Memory B cell (primary cell): ENCODE measurements around the gene BMPR1B.
"Not testable (repeated sequence)": the region's sequence is repeated elsewhere in the genome, so short reads cannot be mapped to it uniquely, and the experiment has no call there.

Experiments
- ATAC-seq: fragments of 150-1000 bp; cut with Tn5 transposase; 2 replicates; pipeline ENCODE4 v1.10.0; 2021; ENCODE audit warnings: low read depth, mild to moderate bottlenecking, moderate library complexity
- DNase-seq, 2 donors: peaks; one replicate each; pipeline ENCODE4 v3.0.0; 2022; ENCODE audit warnings: low spot score in 2 of 2
- H3K27ac Mint-ChIP-seq: one replicate; pipeline ENCODE4 v1.8.0; 2022; ENCODE audit warnings: mild to moderate bottlenecking, moderate library complexity, mixed read lengths
- H3K27me3 Mint-ChIP-seq: one replicate; pipeline ENCODE4 v1.8.0; 2022; ENCODE audit warnings: mixed read lengths
- H3K36me3 Mint-ChIP-seq: one replicate; pipeline ENCODE4 v1.8.0; 2022; ENCODE audit warnings: mild to moderate bottlenecking, mixed read lengths
- H3K4me1 Mint-ChIP-seq: one replicate; pipeline ENCODE4 v1.8.0; 2022; ENCODE audit warnings: mixed read lengths
- H3K4me3 Mint-ChIP-seq: one replicate; pipeline ENCODE4 v1.8.0; 2022; ENCODE audit warnings: mild to moderate bottlenecking, moderate library complexity, mixed read lengths
- H3K9me3 Mint-ChIP-seq: one replicate; pipeline ENCODE4 v1.8.0; 2022; ENCODE audit warnings: mixed read lengths

The BMPR1B gene

DNA sequence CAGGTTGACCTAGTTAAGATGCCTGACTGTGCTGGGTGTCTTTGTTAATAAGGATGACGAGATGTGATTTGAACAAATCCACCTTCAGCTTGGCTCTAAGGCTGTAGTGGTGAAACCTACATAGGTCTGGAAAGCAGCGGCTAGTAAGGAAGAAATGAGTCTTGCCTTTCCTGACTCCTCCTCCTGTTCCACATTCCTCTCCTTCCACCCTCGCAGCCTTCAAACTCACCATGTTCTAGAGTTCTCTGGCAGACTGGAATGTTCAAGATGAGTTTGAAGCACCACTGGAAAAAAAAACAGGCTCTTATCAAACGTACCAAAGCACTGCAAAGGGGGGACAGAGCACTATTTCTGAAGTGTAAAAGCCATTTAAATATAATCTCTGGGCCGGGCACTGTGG lies 395.4 kb downstream of the BMPR1B start:
- no peaks in the 10 kb centered on the region for H3K27me3 Mint-ChIP-seq
- ATAC-seq (no peak), DNase-seq (no peak)
- no peaks in the 10 kb centered on the region for H3K36me3 Mint-ChIP-seq
- H3K4me3 Mint-ChIP-seq: no peak overlapping the region
- no peaks in the 10 kb centered on the region for H3K4me1 Mint-ChIP-seq
- H3K9me3 Mint-ChIP-seq: no peaks in the 10 kb centered on the region
- H3K27ac Mint-ChIP-seq: no peak overlapping the region

DNA sequence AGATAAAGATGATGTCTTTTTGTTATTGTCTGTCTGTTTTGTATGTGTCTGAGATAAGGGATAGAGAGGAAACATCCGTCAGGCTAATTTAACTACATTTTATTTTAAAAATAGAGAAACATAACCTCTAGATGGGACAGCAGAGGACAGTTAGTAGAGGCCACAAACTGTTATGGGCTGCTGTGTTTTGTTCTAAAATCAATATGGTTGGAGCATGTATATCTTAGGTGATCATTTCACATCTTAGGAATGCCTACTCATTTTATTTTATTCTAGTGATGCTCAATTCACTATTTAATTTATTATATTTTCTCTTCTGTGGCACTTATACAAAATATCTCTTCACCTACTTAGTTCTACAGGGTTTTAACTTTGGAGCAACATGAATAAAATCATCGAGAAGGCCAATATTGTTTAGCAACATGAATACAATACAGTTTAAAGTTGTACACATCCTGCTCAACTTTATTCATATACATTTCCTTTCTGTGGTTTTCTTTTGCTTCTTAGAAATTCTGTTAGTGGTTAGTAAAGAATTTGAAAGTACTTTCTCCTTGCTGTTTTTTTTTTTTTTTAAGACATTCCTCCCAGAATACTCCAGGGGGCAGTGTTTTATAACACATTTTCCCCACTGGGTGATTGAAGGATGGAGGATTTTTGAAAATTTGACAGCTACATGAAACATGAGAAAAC lies 398.1 kb downstream of the BMPR1B start:
- Mint-ChIP-seq H3K27ac (no peak overlapping the region), H3K4me1 (no peaks in the 10 kb centered on the region), H3K4me3 (no peak overlapping the region), H3K9me3 (no peaks in the 10 kb centered on the region), H3K27me3 (no peaks in the 10 kb centered on the region), H3K36me3 (no peaks in the 10 kb centered on the region)
- no peak for DNase-seq
- ATAC-seq: no peak

DNA sequence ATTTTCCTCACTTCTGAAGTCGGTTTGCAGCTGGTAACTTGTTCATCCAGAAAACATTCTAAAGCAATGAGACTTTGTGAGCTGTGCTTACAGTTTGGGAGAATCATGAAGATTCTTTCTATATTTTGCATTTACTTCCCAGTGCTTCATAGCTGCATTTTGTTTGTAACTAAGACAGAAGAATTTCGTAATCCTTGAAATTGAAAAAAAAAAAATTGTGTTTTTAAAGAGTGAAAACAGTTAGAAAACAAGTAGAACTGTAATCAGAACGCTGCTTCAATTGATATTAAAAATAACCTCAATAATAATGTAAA lies 398.7 kb downstream of the BMPR1B start:
- no peak overlapping the region for H3K4me3 Mint-ChIP-seq
- no peaks in the 10 kb centered on the region for H3K36me3 Mint-ChIP-seq
- ATAC-seq: no peak
- H3K4me1 Mint-ChIP-seq: no peaks in the 10 kb centered on the region
- no peak for DNase-seq
- H3K27ac Mint-ChIP-seq: no peak overlapping the region
- H3K9me3 Mint-ChIP-seq: no peaks in the 10 kb centered on the region
- no peaks in the 10 kb centered on the region for H3K27me3 Mint-ChIP-seq

DNA sequence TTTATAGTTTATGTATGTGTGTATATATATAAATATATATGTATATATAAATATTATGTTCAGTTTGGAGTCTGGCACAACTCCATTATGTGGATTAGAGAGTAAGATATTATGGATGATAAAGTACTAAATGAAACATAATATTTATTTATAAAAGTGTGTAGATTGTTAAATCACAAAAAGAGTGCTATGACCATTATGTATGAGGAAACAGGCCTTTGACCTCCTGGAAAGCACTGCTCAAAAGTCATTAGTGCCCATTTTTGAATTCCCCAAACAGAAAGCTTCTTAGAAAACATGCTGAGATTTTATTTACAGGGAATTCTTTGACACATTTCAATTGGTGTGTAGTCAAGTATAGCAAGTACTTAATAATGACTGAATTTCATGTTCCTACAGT lies 399.8 kb downstream of the BMPR1B start:
- no peaks in the 10 kb centered on the region for H3K27me3 Mint-ChIP-seq
- no peak for ATAC-seq
- no peak overlapping the region for H3K4me3 Mint-ChIP-seq
- H3K36me3 Mint-ChIP-seq: no peaks in the 10 kb centered on the region
- no peak for DNase-seq
- H3K9me3 Mint-ChIP-seq: no peaks in the 10 kb centered on the region
- H3K27ac Mint-ChIP-seq: no peak overlapping the region
- H3K4me1 Mint-ChIP-seq: no peaks in the 10 kb centered on the region

DNA sequence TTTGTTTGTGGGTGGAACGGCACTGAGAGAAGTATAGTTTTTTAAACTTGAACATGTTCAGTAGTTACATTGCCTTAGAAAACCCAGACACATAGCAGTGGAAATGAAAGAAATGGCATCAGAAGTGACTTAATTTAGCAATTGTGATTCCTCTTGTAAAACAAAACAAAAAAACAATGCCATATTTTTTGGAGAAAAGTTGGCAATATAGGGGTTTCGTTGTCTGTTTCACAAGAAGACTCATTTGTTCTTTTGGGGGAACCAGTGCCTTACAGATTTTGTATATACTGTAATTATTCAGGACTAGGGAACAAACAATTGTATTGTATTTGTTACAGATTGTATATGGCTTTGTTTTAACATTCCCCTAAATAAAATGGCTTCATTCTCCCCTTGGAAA lies 400.3 kb downstream of the BMPR1B start:
- H3K4me3 Mint-ChIP-seq: no peak overlapping the region
- no peaks in the 10 kb centered on the region for H3K36me3 Mint-ChIP-seq
- ATAC-seq (no peak), DNase-seq (no peak)
- peaks cover 2% of the 10 kb centered on the region for H3K27me3 Mint-ChIP-seq
- H3K27ac Mint-ChIP-seq: no peak overlapping the region
- no peaks in the 10 kb centered on the region for H3K9me3 Mint-ChIP-seq
- no peaks in the 10 kb centered on the region for H3K4me1 Mint-ChIP-seq

DNA sequence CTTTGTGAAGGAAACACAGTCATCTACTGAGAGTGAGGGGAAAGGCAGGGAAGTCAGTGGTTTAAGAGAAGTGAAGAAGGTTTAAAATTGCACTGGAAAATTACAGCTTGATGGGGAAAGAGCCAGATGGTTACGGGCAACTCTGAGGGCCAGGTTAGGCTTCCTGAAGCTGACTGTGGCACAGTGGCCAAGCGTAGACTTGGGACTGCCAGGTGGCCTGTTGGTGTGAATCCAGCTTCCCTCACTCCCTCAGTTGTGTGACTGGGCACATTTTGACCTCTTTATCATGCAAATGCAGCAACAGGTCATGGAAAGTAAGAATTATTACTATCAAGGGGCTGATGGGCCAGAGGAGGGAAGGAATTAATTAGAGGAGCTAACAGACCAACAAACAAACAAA lies 400.9 kb downstream of the BMPR1B start:
- no peaks in the 10 kb centered on the region for H3K4me1 Mint-ChIP-seq
- H3K27ac Mint-ChIP-seq: no peak overlapping the region
- DNase-seq (no peak), ATAC-seq (no peak)
- no peak overlapping the region for H3K4me3 Mint-ChIP-seq
- no peaks in the 10 kb centered on the region for H3K36me3 Mint-ChIP-seq
- no peaks in the 10 kb centered on the region for H3K9me3 Mint-ChIP-seq
- peaks cover 2% of the 10 kb centered on the region for H3K27me3 Mint-ChIP-seq

DNA sequence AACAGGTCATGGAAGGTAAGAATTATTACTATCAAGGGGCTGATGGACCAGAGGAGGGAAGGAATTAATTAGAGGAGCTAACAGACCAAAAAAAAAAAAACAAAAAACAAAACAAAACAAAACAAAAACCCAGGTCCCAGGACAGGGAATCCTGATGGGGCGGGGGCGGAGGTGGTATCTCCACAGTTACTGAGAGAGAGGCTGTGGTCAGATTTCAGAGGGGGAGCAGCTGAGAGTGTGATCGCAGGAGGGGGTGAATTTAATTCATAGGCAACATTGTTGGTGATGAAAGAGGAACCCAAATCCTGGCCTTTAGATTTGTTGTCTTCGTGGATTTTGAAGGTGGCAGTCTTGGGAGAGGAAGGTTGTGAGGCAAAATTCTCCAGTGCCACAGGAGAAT lies 401.6 kb downstream of the BMPR1B start:
- no peaks in the 10 kb centered on the region for H3K9me3 Mint-ChIP-seq
- H3K4me1 Mint-ChIP-seq: no peaks in the 10 kb centered on the region
- no peak overlapping the region for H3K27ac Mint-ChIP-seq
- no peaks in the 10 kb centered on the region for H3K36me3 Mint-ChIP-seq
- no peak for DNase-seq
- no peak overlapping the region for H3K4me3 Mint-ChIP-seq
- ATAC-seq: no peak
- H3K27me3 Mint-ChIP-seq: peaks cover 2% of the 10 kb centered on the region

DNA sequence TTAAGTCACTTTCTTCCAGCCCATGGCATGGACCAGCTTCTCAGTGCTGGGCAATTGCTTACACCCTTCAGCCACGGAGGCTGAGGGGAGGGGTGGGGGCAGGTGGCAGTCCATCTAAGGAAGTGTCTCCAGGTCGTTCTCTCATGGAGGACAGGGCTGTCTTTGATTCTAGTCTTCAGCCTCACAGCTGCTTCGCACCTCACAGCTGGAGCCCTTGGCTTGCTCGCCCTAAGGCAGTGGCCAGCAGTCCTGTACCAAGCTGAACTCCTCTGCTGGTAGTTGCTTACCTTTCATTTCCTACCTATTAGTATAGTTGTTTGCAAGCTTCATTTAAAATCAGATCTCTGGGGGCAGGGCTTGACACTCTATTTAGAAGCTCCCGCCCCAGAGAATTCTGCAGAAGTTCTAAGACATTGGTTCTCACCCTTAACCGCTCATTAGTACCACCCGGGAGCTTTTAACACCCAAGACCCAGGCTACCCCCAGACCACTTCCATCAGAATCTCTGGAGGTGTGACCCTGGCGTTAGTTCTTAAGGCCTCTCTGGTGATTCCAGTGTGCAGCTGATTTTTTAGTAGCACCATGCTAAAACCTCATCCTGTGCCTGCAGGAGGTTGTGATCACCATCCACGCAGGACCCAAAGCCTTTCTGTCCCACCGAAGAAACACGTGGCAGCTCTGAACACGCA lies 404.2 kb downstream of the BMPR1B start:
- H3K27me3 Mint-ChIP-seq: peaks cover 2% of the 10 kb centered on the region
- H3K9me3 Mint-ChIP-seq: no peaks in the 10 kb centered on the region
- no peak overlapping the region for H3K4me3 Mint-ChIP-seq
- no peak for DNase-seq
- no peak for ATAC-seq
- H3K27ac Mint-ChIP-seq: no peak overlapping the region
- H3K36me3 Mint-ChIP-seq: no peaks in the 10 kb centered on the region
- peaks cover 3% of the 10 kb centered on the region for H3K4me1 Mint-ChIP-seq

DNA sequence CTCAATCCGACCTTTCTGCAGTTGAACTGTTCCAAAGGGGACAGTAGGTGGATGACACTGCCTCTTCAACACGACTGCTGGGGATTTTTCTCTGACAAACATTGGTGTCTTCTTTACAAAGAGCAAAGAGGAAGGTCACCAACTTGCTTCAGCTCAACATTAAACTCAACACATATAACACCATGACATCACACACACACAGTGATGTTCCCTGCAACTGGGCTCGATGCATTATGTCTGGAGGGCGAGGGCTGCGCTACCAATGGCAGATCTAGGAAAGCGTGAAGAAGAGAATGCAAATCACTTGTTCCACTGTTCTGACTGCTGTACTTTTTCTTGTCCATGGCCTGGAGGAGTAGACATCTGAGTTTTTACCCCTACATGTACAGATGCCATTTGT lies 405.1 kb downstream of the BMPR1B start:
- no peak overlapping the region for H3K4me3 Mint-ChIP-seq
- no peaks in the 10 kb centered on the region for H3K36me3 Mint-ChIP-seq
- no peak overlapping the region for H3K27ac Mint-ChIP-seq

DNA sequence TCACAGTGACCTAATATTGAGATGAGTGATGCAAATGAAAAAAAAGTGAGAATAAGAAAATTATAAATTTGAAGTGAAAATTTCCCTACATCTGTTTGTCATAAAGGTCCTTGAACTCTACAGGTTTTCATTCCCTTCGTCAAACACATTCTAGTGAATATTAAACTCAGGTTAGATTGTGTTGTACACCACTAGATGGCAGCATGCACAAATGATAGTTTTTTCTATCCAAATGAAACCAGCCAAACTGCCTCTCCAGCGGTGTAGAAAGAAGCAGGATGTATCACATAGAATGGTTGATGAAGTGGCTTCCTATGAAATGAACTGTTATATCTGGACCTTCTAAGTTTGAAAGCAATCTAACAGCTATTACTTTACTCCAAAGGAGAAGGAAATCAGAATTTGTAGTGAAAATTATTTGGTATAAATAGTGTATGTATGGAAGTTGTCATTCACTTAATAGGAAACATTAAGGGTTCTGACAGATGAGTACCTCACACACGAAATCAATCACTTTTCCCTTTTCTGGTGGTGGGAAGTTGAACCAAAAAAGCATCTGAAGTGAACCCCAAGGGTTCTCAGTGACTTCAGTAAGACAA lies 408.3 kb downstream of the BMPR1B start:
- ATAC-seq: peak; percentile 39
- no peaks in the 10 kb centered on the region for H3K36me3 Mint-ChIP-seq
- DNase-seq: peak in 1 of 2 donors; percentile 29
- no peak overlapping the region for H3K4me3 Mint-ChIP-seq
- no peak overlapping the region for H3K27ac Mint-ChIP-seq
- no peaks in the 10 kb centered on the region for H3K9me3 Mint-ChIP-seq
- H3K4me1 Mint-ChIP-seq: peaks cover 3% of the 10 kb centered on the region
- H3K27me3 Mint-ChIP-seq: peaks cover 2% of the 10 kb centered on the region

More for the DNA sequence above, 405.1 kb downstream of the BMPR1B start:
- Mint-ChIP-seq H3K27me3 (peaks cover 2% of the 10 kb centered on the region), H3K4me1 (peaks cover 3% of the 10 kb centered on the region), H3K9me3 (no peaks in the 10 kb centered on the region)
- DNase-seq (no peak), ATAC-seq (no peak)

DNA sequence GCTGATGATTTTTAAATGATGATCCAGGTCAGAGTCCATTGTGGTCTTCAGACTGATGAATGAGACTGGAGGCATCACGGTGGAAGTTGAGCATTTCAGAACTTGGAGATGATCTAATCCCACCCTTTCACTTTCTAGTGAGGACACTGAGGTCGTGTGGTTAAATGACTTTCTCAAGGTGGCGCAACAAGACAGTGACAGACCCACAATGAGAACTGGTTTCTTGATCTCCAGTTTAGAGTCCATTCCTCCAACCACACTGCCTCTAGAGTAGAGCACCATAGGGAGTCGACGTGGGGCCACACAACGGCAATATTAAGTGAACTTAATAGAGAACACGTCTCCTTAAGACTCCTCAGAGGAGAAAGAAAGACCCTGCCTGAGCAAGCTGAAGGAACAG lies 410.1 kb downstream of the BMPR1B start:
- no peak overlapping the region for H3K4me3 Mint-ChIP-seq

DNA sequence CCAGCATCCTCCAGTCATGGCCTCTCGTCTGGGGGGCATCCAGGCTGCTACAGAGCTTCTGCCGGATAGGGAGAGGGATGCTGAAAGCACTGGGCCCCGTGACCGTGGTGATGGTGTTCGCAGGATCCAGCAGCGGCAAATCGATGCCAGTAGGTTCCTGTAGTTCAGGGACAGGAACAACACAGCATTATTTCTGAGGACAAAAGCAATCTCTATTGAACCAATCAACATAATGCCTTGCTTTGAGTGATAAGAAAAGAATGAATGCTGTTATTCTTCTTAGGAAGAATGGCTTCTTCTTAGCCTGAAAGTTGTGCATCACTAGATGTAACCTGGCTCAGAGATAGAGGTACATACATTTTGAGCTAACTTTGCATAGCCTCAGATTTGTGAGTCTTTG lies 412.4 kb downstream of the BMPR1B start:
- no peaks in the 10 kb centered on the region for H3K36me3 Mint-ChIP-seq
- no peak overlapping the region for H3K27ac Mint-ChIP-seq

More for the DNA sequence above, 410.1 kb downstream of the BMPR1B start:
- Mint-ChIP-seq H3K27me3 (peaks cover 1% of the 10 kb centered on the region), H3K4me1 (peaks cover 3% of the 10 kb centered on the region), H3K36me3 (no peaks in the 10 kb centered on the region), H3K9me3 (no peaks in the 10 kb centered on the region), H3K27ac (no peak overlapping the region)
- no peak for DNase-seq
- ATAC-seq: no peak

DNA sequence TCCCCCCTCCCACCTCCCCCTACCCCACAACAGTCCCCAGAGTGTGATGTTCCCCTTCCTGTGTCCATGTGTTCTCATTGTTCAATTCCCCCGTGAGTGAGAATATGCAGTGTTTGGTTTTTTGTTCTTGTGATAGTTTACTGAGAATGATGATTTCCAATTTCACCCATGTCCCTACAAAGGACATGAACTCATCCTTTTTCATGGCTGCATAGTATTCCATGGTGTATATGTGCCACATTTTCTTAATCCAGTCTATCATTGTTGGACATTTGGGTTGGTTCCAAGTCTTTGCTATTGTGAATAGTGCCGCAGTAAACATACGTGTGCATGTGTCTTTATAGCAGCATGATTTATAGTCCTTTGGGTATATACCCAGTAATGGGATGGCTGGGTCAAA lies 413.6 kb downstream of the BMPR1B start:
- H3K9me3 Mint-ChIP-seq, H3K4me3 Mint-ChIP-seq, DNase-seq, H3K36me3 Mint-ChIP-seq, H3K27me3 Mint-ChIP-seq, H3K27ac Mint-ChIP-seq, ATAC-seq, H3K4me1 Mint-ChIP-seq: not testable (repeated sequence)

More for the DNA sequence above, 412.4 kb downstream of the BMPR1B start:
- ATAC-seq: no peak
- H3K9me3 Mint-ChIP-seq: no peaks in the 10 kb centered on the region
- H3K4me1 Mint-ChIP-seq: peaks cover 3% of the 10 kb centered on the region
- no peaks in the 10 kb centered on the region for H3K27me3 Mint-ChIP-seq
- DNase-seq: no peak
- H3K4me3 Mint-ChIP-seq: no peak overlapping the region

DNA sequence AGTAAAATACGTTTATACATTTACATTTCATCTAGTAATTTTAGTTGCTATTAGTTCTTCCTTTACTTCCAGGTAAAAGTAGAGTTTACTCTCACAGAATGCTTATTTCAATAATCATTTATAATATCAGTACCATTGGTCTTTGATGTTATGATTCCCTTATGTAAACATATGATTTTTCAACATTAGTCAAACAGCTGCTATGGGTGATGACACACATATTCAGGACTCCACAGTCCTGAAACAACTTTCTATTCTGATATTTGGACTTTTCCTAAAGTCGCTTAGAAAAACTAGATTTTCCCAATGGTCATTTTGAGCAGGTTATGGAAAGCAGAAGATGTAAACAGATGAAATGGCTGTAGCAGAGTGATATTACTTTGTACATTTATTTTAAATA lies 421.2 kb downstream of the BMPR1B start:
- peaks cover 2% of the 10 kb centered on the region for H3K27me3 Mint-ChIP-seq
- H3K4me3 Mint-ChIP-seq: no peak overlapping the region
- no peak for ATAC-seq
- no peaks in the 10 kb centered on the region for H3K9me3 Mint-ChIP-seq
- H3K36me3 Mint-ChIP-seq: no peaks in the 10 kb centered on the region
- no peak overlapping the region for H3K27ac Mint-ChIP-seq
- DNase-seq: no peak
- H3K4me1 Mint-ChIP-seq: no peaks in the 10 kb centered on the region
